Measurements from ENCODE around the gene GPR143. TPM values are rescaled to one million over a fixed set of nuclear protein-coding genes. Genes with fewer than 3 reads are reported as not detected.
A peak's percentile ranks its signal among the peaks of the same experiment; 100 is the strongest.

Gene GPR143
- total RNA-seq, 1 donor from 2014 or later: not detected

DNA sequence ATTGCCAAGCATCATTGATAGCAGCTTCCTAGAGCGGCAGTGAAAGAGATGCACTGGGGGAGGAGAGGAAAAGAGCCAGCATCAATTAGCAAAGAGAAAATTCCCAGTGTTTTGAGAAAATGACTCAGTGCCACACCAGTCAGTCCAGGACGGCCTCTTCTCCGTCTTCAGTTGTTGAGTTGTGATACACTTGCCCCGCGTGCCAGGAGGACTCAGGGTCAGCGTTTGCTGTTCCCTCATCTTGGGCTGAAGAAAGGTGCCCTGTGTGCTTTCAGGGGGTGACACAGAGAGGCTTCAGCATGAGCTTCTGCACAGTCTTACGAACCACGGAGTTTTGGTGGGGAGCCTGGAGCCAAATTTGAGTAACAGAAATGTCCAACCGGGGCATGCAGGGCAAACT, 82.3 kb downstream of the GPR143 start:
- ATAC-seq (ENCODE audit: poor library complexity): no peak
- intact Hi-C loops (cut with DNase I): loop anchor here (10.0 kb wide), 1 partner anchor 219 kb away; the partner anchor contains the start of gene TBL1X
- no peak for DNase-seq

GRCh38 chrX:9682861-9683260, 82.8 kb downstream of the GPR143 start:
- intact Hi-C loops (cut with DNase I): loop anchor here (10.0 kb wide), 1 partner anchor 218 kb away; the partner anchor contains the start of gene TBL1X

DNA sequence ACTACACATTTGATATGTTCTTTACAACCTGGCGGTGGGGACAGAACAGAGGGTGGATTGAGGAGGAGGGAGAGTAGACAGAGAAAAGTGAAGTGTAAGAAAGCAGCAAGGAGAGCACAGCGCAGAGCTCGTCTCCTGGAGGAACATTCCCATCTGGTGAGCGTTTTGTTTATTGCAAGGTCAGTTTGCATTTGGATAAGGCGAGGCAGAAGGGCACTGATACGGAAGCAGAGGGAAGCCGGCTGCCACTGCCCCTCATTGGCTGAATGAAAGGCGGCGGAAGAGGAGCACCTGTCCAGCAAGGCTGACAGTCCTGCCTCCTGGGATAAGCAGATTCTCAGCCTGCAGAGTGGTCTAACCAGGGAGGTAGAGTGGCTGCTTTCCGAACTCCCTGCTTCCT, 83.2 kb downstream of the GPR143 start:
- ATAC-seq (ENCODE audit: poor library complexity): peak; percentile 57
- intact Hi-C loops (cut with DNase I): loop anchor here (10.0 kb wide), 1 partner anchor 218 kb away; the partner anchor contains the start of gene TBL1X

More at GRCh38 chrX:9682861-9683260, 82.8 kb downstream of the GPR143 start:
- no peak for ATAC-seq (ENCODE audit: poor library complexity)
- no peak for DNase-seq

GRCh38 chrX:9681422-9681821, 84.2 kb downstream of the GPR143 start:
- intact Hi-C loops (cut with DNase I): loop anchor here (10.0 kb wide), 1 partner anchor 217 kb away; the partner anchor contains the start of gene TBL1X
- DNase-seq (no peak), ATAC-seq (ENCODE audit: poor library complexity) (no peak)

More for the DNA sequence above, 83.2 kb downstream of the GPR143 start:
- DNase-seq: no peak

DNA sequence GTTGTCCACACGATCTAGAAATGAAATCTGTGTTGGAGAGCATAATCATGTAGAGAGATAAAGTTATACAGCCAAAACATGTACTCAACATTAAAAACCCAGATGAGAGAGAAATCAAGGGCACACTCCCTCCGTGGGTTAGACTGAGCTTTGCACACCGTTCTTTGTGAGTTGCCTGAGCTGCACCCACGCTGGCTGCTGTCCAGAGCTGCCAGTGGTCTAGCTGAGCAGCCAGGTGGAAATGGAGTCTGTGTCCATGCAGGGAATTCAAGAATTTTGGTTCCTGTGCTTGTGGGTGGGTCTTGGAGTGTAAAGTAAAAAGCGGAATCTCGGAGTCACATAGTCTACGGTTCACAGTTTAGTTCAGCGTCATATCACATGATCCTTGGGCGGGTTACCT, 84.6 kb downstream of the GPR143 start:
- no peak for DNase-seq
- intact Hi-C loops (cut with DNase I): loop anchor here (10.0 kb wide), 1 partner anchor 216 kb away; the partner anchor contains the start of gene TBL1X
- no peak for ATAC-seq (ENCODE audit: poor library complexity)

GRCh38 chrX:9678215-9678965, 87.3 kb downstream of the GPR143 start:
- ATAC-seq (ENCODE audit: poor library complexity): no peak
- no peak for DNase-seq
- intact Hi-C loops (cut with DNase I): no loop called here

- intact Hi-C loops (cut with DNase I): no loop called here
- ATAC-seq (ENCODE audit: poor library complexity) (peak; percentile 70), DNase-seq (no peak)
Measured at GRCh38 chrX:9677098-9677739, 88.4 kb downstream of the GPR143 start.

DNA sequence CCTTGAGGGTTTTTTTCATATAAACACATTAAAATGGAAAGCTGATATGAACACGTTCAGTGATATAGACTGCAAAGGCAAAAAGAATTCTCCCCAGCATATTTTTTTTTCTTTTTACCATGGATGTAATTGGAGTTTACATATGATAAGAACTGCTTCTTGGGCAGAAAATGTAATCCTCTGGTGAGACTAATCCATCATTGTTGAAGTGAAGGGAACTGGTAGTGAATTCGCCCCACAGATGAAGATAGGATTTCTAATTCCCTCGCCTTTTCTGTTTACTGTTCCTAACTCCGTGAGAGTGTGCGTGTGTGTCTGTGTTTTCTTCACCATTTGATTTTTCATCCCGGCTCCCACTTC, 88.9 kb downstream of the GPR143 start:
- intact Hi-C loops (cut with DNase I): no loop called here
- DNase-seq (no peak), ATAC-seq (ENCODE audit: poor library complexity) (no peak)

- ATAC-seq (ENCODE audit: poor library complexity) (no peak), DNase-seq (peak; percentile 36)
- intact Hi-C loops (cut with DNase I): no loop called here
Measured at GRCh38 chrX:9676306-9676705, 89.3 kb downstream of the GPR143 start.

Other genes starting within 250 kb of the GPR143 start
- 0.70 TPM for gene SHROOM2, start 20.6 kb upstream of the GPR143 start, total RNA-seq
- not detected for gene CLDN34, start 201.5 kb upstream of the GPR143 start, total RNA-seq